ENCODE data around the gene TTLL11. TPM values are rescaled to one million over a fixed set of nuclear protein-coding genes. Genes with fewer than 3 reads are reported as not detected.

TTLL11 gene
- polyA plus RNA-seq, 1 of the 3 experiments (the other 2 are of a cell fraction): 6.8 TPM

DNA sequence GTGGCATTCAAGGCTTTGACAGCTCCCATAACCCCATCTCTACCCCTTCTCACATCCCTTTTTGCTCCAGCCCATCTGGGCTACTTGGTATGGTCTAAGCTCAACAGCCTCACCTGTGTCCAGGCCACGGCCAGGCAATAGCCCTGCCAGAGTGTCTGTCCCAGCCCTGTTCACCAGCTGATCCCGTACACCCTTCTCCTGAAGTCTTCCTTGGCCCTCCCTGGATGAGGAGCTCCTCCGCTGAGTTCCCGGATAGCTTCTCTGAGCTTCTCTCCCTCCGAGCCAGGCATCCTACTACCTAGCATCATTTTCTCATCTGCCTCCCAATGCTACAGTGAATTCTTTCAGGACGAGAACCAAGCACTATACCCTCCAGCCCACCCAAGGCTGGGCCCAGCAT is 233.5 kb downstream of the TTLL11 start:
- TF ChIP-seq GATA2 (CRISPR knock-in tag; IDR thresholded peaks at IDR 0.05): no peak
- TF ChIP-seq TCF12 (IDR thresholded peaks at IDR 0.05): no peak
- no peak for TF ChIP-seq RXRA (IDR thresholded peaks at IDR 0.05; ENCODE audit: borderline replicate concordance, low read depth)
- TF ChIP-seq, protein P1, sequence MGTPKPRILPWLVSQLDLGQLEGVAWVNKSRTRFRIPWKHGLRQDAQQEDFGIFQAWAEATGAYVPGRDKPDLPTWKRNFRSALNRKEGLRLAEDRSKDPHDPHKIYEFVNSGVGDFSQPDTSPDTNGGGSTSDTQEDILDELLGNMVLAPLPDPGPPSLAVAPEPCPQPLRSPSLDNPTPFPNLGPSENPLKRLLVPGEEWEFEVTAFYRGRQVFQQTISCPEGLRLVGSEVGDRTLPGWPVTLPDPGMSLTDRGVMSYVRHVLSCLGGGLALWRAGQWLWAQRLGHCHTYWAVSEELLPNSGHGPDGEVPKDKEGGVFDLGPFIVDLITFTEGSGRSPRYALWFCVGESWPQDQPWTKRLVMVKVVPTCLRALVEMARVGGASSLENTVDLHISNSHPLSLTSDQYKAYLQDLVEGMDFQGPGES (IDR thresholded peaks at IDR 0.05; ENCODE audit: low read depth, low read length): no peak
- no peak for TF ChIP-seq MEF2A (IDR thresholded peaks at IDR 0.05; ENCODE audit: borderline replicate concordance, low read depth)
- TF ChIP-seq, protein P2, sequence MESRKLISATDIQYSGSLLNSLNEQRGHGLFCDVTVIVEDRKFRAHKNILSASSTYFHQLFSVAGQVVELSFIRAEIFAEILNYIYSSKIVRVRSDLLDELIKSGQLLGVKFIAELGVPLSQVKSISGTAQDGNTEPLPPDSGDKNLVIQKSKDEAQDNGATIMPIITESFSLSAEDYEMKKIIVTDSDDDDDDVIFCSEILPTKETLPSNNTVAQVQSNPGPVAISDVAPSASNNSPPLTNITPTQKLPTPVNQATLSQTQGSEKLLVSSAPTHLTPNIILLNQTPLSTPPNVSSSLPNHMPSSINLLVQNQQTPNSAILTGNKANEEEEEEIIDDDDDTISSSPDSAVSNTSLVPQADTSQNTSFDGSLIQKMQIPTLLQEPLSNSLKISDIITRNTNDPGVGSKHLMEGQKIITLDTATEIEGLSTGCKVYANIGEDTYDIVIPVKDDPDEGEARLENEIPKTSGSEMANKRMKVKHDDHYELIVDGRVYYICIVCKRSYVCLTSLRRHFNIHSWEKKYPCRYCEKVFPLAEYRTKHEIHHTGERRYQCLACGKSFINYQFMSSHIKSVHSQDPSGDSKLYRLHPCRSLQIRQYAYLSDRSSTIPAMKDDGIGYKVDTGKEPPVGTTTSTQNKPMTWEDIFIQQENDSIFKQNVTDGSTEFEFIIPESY (IDR thresholded peaks at IDR 0.05; ENCODE audit: borderline replicate concordance, low read depth): no peak
- no peak for TF ChIP-seq CHD2 (IDR thresholded peaks at IDR 0.05; ENCODE audit: low read length, partially characterized antibody)
- no peak overlapping the region for H3K4me2 ChIP-seq
- no peaks in the 10 kb centered on the region for H3K9me2 ChIP-seq
- H3K4me3 ChIP-seq (ENCODE audit: low read depth in 2 of 2, low read length in 1 of 2): no peak overlapping the region
- H3K36me3 ChIP-seq (replicated peaks in 1 of 2; ENCODE audit: control insufficient read depth in 1 of 2, insufficient read depth in 2 of 2, low read length in 1 of 2): peaks cover 0 to 6% of the 10 kb centered on the region in 2 experiments
- H3K79me2 ChIP-seq (ENCODE audit: insufficient read depth): no peaks in the 10 kb centered on the region
- DNase-seq: no peak
- H4K20me1 ChIP-seq (ENCODE audit: insufficient read depth): no peaks in the 10 kb centered on the region
- 83% methylated on average over 6 of the region's 6 CpGs for WGBS (ENCODE audit: low lambda C conversion rate)
- peaks cover 0 to 6% of the 10 kb centered on the region in 2 experiments; a peak in 1 of 4 replicates for H3K4me1 ChIP-seq (ENCODE audit: control insufficient read depth in 1 of 2, insufficient read depth in 2 of 2, low read depth in 1 of 2, low read length in 1 of 2)
- CTCF ChIA-PET: interaction anchor here (0.8 to 1.6 kb wide), 2 partner anchors 164 to 314 kb away, joined by 3 to 6 read pairs; no protein-coding TSS in a partner anchor
- no peak overlapping the region for H2AFZ ChIP-seq (ENCODE audit: low read depth)
- H3F3A ChIP-seq (replicated peaks; ENCODE audit: insufficient read depth): peaks cover 5% of the 10 kb centered on the region
- H3K27me3 ChIP-seq (ENCODE audit: insufficient read depth): no peaks in the 10 kb centered on the region
- no peak overlapping the region for H3K27ac ChIP-seq (ENCODE audit: low read depth in 2 of 2, low read length in 1 of 2)
- H3K9me3 ChIP-seq: no peaks in the 10 kb centered on the region
- no peak overlapping the region for H3K9ac ChIP-seq
- POLR2A ChIA-PET: no interaction called here

DNA sequence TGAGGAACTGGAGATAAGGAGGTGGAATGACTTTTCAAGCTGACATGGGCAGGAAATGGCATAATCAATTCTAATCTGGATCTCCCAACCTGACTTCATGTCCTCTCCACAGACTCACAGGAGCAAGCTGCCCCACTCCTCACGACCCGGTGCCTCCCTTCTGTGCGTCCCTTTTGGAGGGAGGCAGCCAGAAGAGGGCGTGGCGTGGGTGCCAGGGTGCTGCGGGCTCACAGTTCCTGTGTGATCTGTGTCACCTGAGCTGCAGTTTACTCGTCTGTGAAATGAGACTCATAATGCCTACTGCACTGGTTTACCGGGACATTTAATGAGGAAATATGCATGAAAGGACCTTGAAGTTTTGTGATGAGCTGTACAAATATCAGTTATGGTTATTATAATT is 234.3 kb downstream of the TTLL11 start:
- H3K9ac ChIP-seq: no peak overlapping the region
- no peaks in the 10 kb centered on the region for H4K20me1 ChIP-seq (ENCODE audit: insufficient read depth)
- no peak overlapping the region for H3K4me2 ChIP-seq
- ChIA-PET POLR2A (no interaction called here), CTCF (interaction anchor here (0.7 to 1.6 kb wide), 3 partner anchors 10 to 313 kb away, joined by 3 to 6 read pairs (median 3); no protein-coding TSS in a partner anchor)
- H3K27me3 ChIP-seq (ENCODE audit: insufficient read depth): no peaks in the 10 kb centered on the region
- no peaks in the 10 kb centered on the region for H3K9me3 ChIP-seq
- H3K4me1 ChIP-seq (ENCODE audit: control insufficient read depth in 1 of 2, insufficient read depth in 2 of 2, low read depth in 1 of 2, low read length in 1 of 2): no peaks in the 10 kb centered on the region
- peaks cover 0 to 6% of the 10 kb centered on the region in 2 experiments for H3K36me3 ChIP-seq (replicated peaks in 1 of 2; ENCODE audit: control insufficient read depth in 1 of 2, insufficient read depth in 2 of 2, low read length in 1 of 2)
- WGBS (ENCODE audit: low lambda C conversion rate): 90% methylated on average over 2 of the region's 8 CpGs
- no peak overlapping the region for H3K4me3 ChIP-seq (ENCODE audit: low read depth in 2 of 2, low read length in 1 of 2)
- no peaks in the 10 kb centered on the region for H3K79me2 ChIP-seq (ENCODE audit: insufficient read depth)
- H3K27ac ChIP-seq (ENCODE audit: low read depth in 2 of 2, low read length in 1 of 2): no peak overlapping the region
- H3F3A ChIP-seq (replicated peaks; ENCODE audit: insufficient read depth): no peaks in the 10 kb centered on the region
- no peak for DNase-seq
- H3K9me2 ChIP-seq: no peaks in the 10 kb centered on the region
- H2AFZ ChIP-seq (ENCODE audit: low read depth): no peak overlapping the region
- TF ChIP-seq, protein P3, sequence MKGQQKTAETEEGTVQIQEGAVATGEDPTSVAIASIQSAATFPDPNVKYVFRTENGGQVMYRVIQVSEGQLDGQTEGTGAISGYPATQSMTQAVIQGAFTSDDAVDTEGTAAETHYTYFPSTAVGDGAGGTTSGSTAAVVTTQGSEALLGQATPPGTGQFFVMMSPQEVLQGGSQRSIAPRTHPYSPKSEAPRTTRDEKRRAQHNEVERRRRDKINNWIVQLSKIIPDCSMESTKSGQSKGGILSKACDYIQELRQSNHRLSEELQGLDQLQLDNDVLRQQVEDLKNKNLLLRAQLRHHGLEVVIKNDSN (IDR thresholded peaks at IDR 0.05; ENCODE audit: borderline replicate concordance, low read depth): no peak
- no peak for TF ChIP-seq POLR2AphosphoS5 (IDR thresholded peaks at IDR 0.05; ENCODE audit: low read depth, low read length)
- TF ChIP-seq RCOR1 (IDR thresholded peaks at IDR 0.05; ENCODE audit: low read length): no peak
- no peak for TF ChIP-seq ELF1 (IDR thresholded peaks at IDR 0.05)
- TF ChIP-seq FOSL2 (IDR thresholded peaks at IDR 0.05; ENCODE audit: borderline replicate concordance, low read depth): no peak
- no peak for TF ChIP-seq SMC3 (IDR thresholded peaks at IDR 0.05; ENCODE audit: low read depth, low read length)
- TF ChIP-seq, protein P2 (IDR thresholded peaks at IDR 0.05; ENCODE audit: borderline replicate concordance, low read depth): no peak
- TF ChIP-seq TAF1 (IDR thresholded peaks at IDR 0.05; ENCODE audit: borderline replicate concordance, low read depth, low read length): no peak
- no peak for TF ChIP-seq CHD2 (IDR thresholded peaks at IDR 0.05; ENCODE audit: low read length, partially characterized antibody)
- no peak for TF ChIP-seq MXI1 (IDR thresholded peaks at IDR 0.05; ENCODE audit: low read depth, low read length)
- TF ChIP-seq, protein P4, sequence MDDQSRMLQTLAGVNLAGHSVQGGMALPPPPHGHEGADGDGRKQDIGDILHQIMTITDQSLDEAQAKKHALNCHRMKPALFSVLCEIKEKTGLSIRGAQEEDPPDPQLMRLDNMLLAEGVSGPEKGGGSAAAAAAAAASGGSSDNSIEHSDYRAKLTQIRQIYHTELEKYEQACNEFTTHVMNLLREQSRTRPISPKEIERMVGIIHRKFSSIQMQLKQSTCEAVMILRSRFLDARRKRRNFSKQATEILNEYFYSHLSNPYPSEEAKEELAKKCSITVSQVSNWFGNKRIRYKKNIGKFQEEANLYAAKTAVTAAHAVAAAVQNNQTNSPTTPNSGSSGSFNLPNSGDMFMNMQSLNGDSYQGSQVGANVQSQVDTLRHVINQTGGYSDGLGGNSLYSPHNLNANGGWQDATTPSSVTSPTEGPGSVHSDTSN (IDR thresholded peaks at IDR 0.05): no peak
- TF ChIP-seq YY1 (IDR thresholded peaks at IDR 0.05; ENCODE audit: low read depth): no peak
- TF ChIP-seq TEAD4 (IDR thresholded peaks at IDR 0.05; ENCODE audit: borderline replicate concordance, insufficient read depth): no peak
- TF ChIP-seq EP300 (IDR thresholded peaks at IDR 0.05; ENCODE audit: borderline replicate concordance in 1 of 2, low read depth in 1 of 2, low read length in 1 of 2): no peak
- no peak for TF ChIP-seq JUND (IDR thresholded peaks at IDR 0.05)

All from SK-N-SH (cell line).